GM12878 (cell line): ENCODE data around the gene CYSLTR2. TPM values are rescaled to one million over a fixed set of nuclear protein-coding genes. Genes with fewer than 3 reads are reported as not detected.
"Not testable (repeated sequence)": the region's sequence is repeated elsewhere in the genome, so short reads cannot be mapped to it uniquely, and the experiment has no call there.

Experiments
- ATAC-seq: fragments of 200-7000 bp; cut with Tn5 transposase; 3 replicates; pipeline ENCODE4 v1.9.1; 2020; ENCODE audit warnings: mild to moderate bottlenecking, moderate library complexity
- BruUV-seq: library from RNA; stranded (reverse); fragments of 400-500 nt; replicated peaks from 2 replicates; lab custom pipeline; 2021; lab: Mats Ljungman, UMichigan
- CTCF ChIA-PET: fragments of 300-600 bp; sonication (Branson Sonifier 250); formaldehyde crosslinking; extraction: SDS; loops from one replicate; lab custom pipeline; 2021; ENCODE audit warnings: inconsistent platforms; lab: Yijun Ruan, JAX
- POLR2A ChIA-PET: fragments of 350-600 bp; formaldehyde crosslinking; extraction: SDS; loops from one replicate; lab custom pipeline; 2021; ENCODE audit warnings: inconsistent platforms; lab: Charles Lee
- RAD21 ChIA-PET: fragments of 300-600 bp; sonication (Branson Sonifier 250); formaldehyde crosslinking; loops from one replicate; lab custom pipeline; 2023; ENCODE audit warnings: antibody characterized with exemption; ENCODE audit not compliant: unreplicated experiment; lab: Charles Lee
- SMC1A ChIA-PET: fragments of 300-600 bp; sonication (Branson Sonifier 250); formaldehyde crosslinking; loops from one replicate; lab custom pipeline; 2023; ENCODE audit not compliant: unreplicated experiment, uncharacterized antibody; lab: Charles Lee
- DNase-seq: peaks from one replicate; pipeline ENCODE4 v3.0.0-alpha.2; 2011; ENCODE audit warnings: low read depth, low spot score
- FAIRE-seq: peaks from 3 replicates; lab custom pipeline; 2011; peaks lifted over from hg19 to GRCh38; lab: Jason Lieb, UNC
- H2AFZ ChIP-seq: 2 replicates; pipeline ENCODE4 v1.6.0; 2011; ENCODE audit warnings: low read depth, low read length, control low read depth; ENCODE audit not compliant: control insufficient read depth
- H3K27ac ChIP-seq: 2 replicates; pipeline ENCODE4 v1.5.1; 2011; ENCODE audit warnings: control low read depth; ENCODE audit not compliant: control insufficient read depth, insufficient read depth
- H3K27me3 ChIP-seq, 2 experiments: replicated peaks in 1 of 2; 2 replicates each; pipeline versions ENCODE4 v1.6.0 to v1.6.1; 2011; ENCODE audit warnings: low read length in 1 of 2; ENCODE audit not compliant: control insufficient read depth in 2 of 2, insufficient read depth in 2 of 2
- H3K36me3 ChIP-seq, 2 experiments: 2 replicates each; pipeline ENCODE4 v1.5.1; 2011; ENCODE audit warnings: low read length in 1 of 2; ENCODE audit not compliant: control insufficient read depth in 2 of 2, insufficient read depth in 2 of 2
- H3K4me1 ChIP-seq: 2 replicates; pipeline ENCODE4 v1.6.1; 2011; ENCODE audit warnings: mild to moderate bottlenecking, low read length, moderate library complexity, mixed read lengths; ENCODE audit not compliant: control insufficient read depth, insufficient read depth
- H3K4me2 ChIP-seq: 2 replicates; pipeline ENCODE4 v1.6.0; 2011; ENCODE audit warnings: control low read depth; ENCODE audit not compliant: control insufficient read depth, insufficient read depth
- H3K4me3 ChIP-seq: fragments of 200-600 bp; sonication (generic); 2 replicates; pipeline ENCODE4 v1.5.1; 2016
- H3K79me2 ChIP-seq: 2 replicates; pipeline ENCODE4 v1.6.0; 2011; ENCODE audit warnings: low read length; ENCODE audit not compliant: control insufficient read depth, insufficient read depth
- H3K9ac ChIP-seq: 2 replicates; pipeline ENCODE4 v1.8.0; 2011; ENCODE audit warnings: low read length, control low read depth, mixed read lengths; ENCODE audit not compliant: control insufficient read depth, insufficient read depth
- H3K9me3 ChIP-seq: replicated peaks from 3 replicates; pipeline ENCODE4 v1.5.1; 2011; ENCODE audit warnings: mild to moderate bottlenecking, low read length; ENCODE audit not compliant: control insufficient read depth, insufficient read depth
- H4K20me1 ChIP-seq: 2 replicates; pipeline ENCODE4 v1.6.0; 2011; ENCODE audit not compliant: control insufficient read depth, insufficient read depth
- BCL11A ChIP-seq: IDR thresholded peaks from 2 replicates; pipeline ENCODE4 v1.6.1; 2011; ENCODE audit warnings: low read depth, low read length
- EED ChIP-seq: sonication (generic); IDR thresholded peaks from 2 replicates; pipeline ENCODE4 v1.6.1; 2016; ENCODE audit warnings: antibody characterized with exemption, low read depth
- PAX8 ChIP-seq: fragments of 450-650 bp; IDR thresholded peaks from 2 replicates; pipeline ENCODE4 v1.6.1; 2017; ENCODE audit warnings: mild to moderate bottlenecking, moderate library complexity
- TBL1XR1 ChIP-seq: IDR thresholded peaks from 2 replicates; pipeline ENCODE4 v1.6.1; 2012; ENCODE audit warnings: low read depth, low read length, improper control_type of control experiment
- WGBS: methylation state at CpG from one replicate; pipeline ENCODE4 v1.1.6; 2016; ENCODE audit warnings: low lambda C conversion rate; ENCODE audit not compliant: insufficient replicate concordance, insufficient coverage; ENCODE audit errors: missing lambda C conversion rate; 5-methylcytosine and 5-hydroxymethylcytosine counted together
- in situ Hi-C: fragments of 300-500 bp; cut with MboI; formaldehyde crosslinking; loops from 9 replicates; pipeline ENCODE4 v1.14.3; 2018; ENCODE audit warnings: mixed read lengths
- intact Hi-C: fragments of 100-400 bp; cut with micrococcal nuclease; formaldehyde crosslinking; loops from one replicate; pipeline ENCODE4 v1.14.2; 2022; ENCODE audit not compliant: unreplicated experiment
- polyA plus RNA-seq, 11 experiments: library from polyadenylated mRNA; depleted of rRNA in 4 of 11; unstranded in 6 of 11; stranded (reverse) in 5 of 11; fragments of >200 nt; fragmentation: Nextera tagmentation in 4 of 11; fragmentation: Illumina TruSeq in 1 of 11; extraction: Ambion mirVana in 4 of 11; extraction: Trizol in 1 of 11; gene quantifications; 1 replicate in 1 of 11; 2 replicates in 10 of 11; pipeline versions ENCODE4 v1.2.1 to v1.2.3, GENCODE V29; 2011 to 2016; ENCODE audit warnings: inconsistent platforms in 2 of 11, missing spikeins in 2 of 11, low read depth in 1 of 11
- total RNA-seq, 4 experiments: library from RNA; depleted of rRNA in 3 of 4; stranded (reverse); fragments of >200 nt in 3 of 4; fragmentation: Illumina TruSeq in 1 of 4; extraction: Trizol in 1 of 4; gene quantifications; 2 replicates each; pipeline versions ENCODE4 v1.2.1 to v1.2.3, GENCODE V29; 2013 to 2021

CYSLTR2 gene
- total and polyA plus RNA-seq, 10 of the 15 experiments (the other 5 are each of a cell fraction or from before 2014, with no cell fraction given): 0.02 to 0.08 (median 0.03) TPM; not detected in 5

- H3K4me2 ChIP-seq, H4K20me1 ChIP-seq, FAIRE-seq, H3K4me3 ChIP-seq, CTCF ChIA-PET, RAD21 ChIA-PET, H3K4me1 ChIP-seq, intact Hi-C loops, BruUV-seq, DNase-seq, ATAC-seq, H3K36me3 ChIP-seq, POLR2A ChIA-PET, in situ Hi-C loops, H3K27me3 ChIP-seq, H3K27ac ChIP-seq, H2AFZ ChIP-seq, H3K79me2 ChIP-seq, H3K9me3 ChIP-seq, H3K9ac ChIP-seq: not testable (repeated sequence)
- WGBS: 50% methylated on average over 2 of the region's 2 CpGs
- SMC1A ChIA-PET: interaction anchor here (0.6 kb wide), 1 partner anchor 166 kb away, joined by 3 read pairs; no protein-coding TSS in a partner anchor
Measured at GRCh38 chr13:48671421-48671820, 17.7 kb downstream of the CYSLTR2 start.

DNA sequence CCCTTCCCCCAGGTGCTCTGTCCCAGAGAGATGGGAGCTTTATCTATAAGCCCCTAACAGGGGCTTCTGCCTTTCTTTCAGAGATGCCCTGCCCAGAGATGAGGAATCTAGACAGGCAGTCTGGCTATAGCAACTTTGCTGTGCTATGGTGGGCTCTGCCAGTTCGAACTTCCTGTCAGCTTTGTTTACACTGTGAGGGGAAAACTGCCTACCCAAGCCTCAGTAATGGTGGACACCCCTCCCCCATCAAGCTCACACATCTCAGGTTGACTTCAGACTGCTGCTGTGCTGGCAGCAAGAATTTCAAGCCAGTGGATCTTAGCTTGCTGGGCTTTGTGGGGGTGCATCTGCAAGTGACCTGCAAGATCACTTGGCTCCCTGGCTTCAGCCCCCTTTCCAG, 21.5 kb downstream of the CYSLTR2 start:
- no peak overlapping the region for H3K9ac ChIP-seq
- BruUV-seq: no TSS peak
- DNase-seq (no peak), ATAC-seq (no peak), FAIRE-seq (no peak)
- intact Hi-C loops (no loop called here), in situ Hi-C loops (no loop called here)
- TF ChIP-seq TBL1XR1 (no peak), BCL11A (no peak), PAX8 (no peak), EED (no peak)
- no peaks in the 10 kb centered on the region for H3K79me2 ChIP-seq
- no peaks in the 10 kb centered on the region; a peak in 1 of 4 replicates for H3K27me3 ChIP-seq
- no peaks in the 10 kb centered on the region; the same call in 2 of the 3 replicates for H3K9me3 ChIP-seq
- POLR2A ChIA-PET: no interaction called here
- H3K36me3 ChIP-seq: no peaks in the 10 kb centered on the region
- RAD21 ChIA-PET: no interaction called here
- H3K4me2 ChIP-seq: no peak overlapping the region
- CTCF ChIA-PET: no interaction called here
- H4K20me1 ChIP-seq: no peaks in the 10 kb centered on the region
- no peak overlapping the region for H3K27ac ChIP-seq
- H3K4me1 ChIP-seq: no peaks in the 10 kb centered on the region
- SMC1A ChIA-PET: no interaction called here
- WGBS: 0% methylated on average over 1 of the region's 1 CpG
- H3K4me3 ChIP-seq: no peak overlapping the region
- no peak overlapping the region for H2AFZ ChIP-seq
